ENCODE measurements around the gene BFAR. TPM values are rescaled to one million over a fixed set of nuclear protein-coding genes. Genes with fewer than 3 reads are reported as not detected.

Gene BFAR
- total and polyA plus RNA-seq, 10 of the 15 experiments (the other 5 are each of a cell fraction or from before 2014, with no cell fraction given): 34.6 to 62.0 (median 43.4) TPM

DNA sequence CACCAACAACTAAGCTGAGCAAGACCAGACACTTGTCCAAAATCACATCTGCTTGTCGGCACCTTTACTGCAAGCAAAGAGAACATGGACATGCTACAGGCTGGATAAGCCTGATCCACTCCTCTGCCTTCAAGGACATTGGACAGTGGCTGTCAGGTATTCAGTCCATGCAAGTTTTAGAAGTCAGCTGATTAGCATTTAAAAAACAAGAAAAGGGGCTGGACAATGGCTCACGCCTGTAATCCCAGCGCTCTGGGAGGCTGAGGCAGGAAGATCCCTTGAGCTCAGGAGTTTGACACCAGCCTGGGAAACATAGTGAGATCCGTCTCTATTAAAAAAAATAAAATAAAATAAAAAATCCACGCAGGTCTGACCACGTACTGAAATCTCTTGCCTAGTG, 23.0 kb upstream of the BFAR start:
- CTCF ChIA-PET: no interaction called here
- in situ Hi-C loops (cut with MboI) (no loop called here), intact Hi-C loops (cut with micrococcal nuclease; ENCODE audit: unreplicated experiment) (loop anchor here (2.0 to 10.0 kb wide), 2 partner anchors 19 to 305 kb away; no protein-coding TSS in a partner anchor)
- H3K27ac ChIP-seq (ENCODE audit: control insufficient read depth, insufficient read depth): peak overlapping the region; percentile 94; the same call in 1 of the 2 replicates
- SMC1A ChIA-PET (ENCODE audit: uncharacterized antibody, unreplicated experiment): interaction anchor here (0.8 to 1.3 kb wide), 6 partner anchors 11 to 360 kb away, joined by 3 to 8 read pairs (median 3); partner anchors contain the start of gene PARN
- ATAC-seq: no peak
- no peaks in the 10 kb centered on the region for H3K9me3 ChIP-seq (replicated peaks; ENCODE audit: control insufficient read depth, insufficient read depth, low read length)
- no peak for TF ChIP-seq POLR2AphosphoS5 (IDR thresholded peaks at IDR 0.05; ENCODE audit: low read length)
- no peak for TF ChIP-seq BHLHE40 (IDR thresholded peaks at IDR 0.05; ENCODE audit: borderline replicate concordance in 1 of 2, low read depth in 2 of 2, low read length in 1 of 2)
- TF ChIP-seq, protein P1, sequence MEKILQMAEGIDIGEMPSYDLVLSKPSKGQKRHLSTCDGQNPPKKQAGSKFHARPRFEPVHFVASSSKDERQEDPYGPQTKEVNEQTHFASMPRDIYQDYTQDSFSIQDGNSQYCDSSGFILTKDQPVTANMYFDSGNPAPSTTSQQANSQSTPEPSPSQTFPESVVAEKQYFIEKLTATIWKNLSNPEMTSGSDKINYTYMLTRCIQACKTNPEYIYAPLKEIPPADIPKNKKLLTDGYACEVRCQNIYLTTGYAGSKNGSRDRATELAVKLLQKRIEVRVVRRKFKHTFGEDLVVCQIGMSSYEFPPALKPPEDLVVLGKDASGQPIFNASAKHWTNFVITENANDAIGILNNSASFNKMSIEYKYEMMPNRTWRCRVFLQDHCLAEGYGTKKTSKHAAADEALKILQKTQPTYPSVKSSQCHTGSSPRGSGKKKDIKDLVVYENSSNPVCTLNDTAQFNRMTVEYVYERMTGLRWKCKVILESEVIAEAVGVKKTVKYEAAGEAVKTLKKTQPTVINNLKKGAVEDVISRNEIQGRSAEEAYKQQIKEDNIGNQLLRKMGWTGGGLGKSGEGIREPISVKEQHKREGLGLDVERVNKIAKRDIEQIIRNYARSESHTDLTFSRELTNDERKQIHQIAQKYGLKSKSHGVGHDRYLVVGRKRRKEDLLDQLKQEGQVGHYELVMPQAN (conservative IDR thresholded peaks at IDR 0.05): no peak
- TF ChIP-seq GABPA (IDR thresholded peaks at IDR 0.05; ENCODE audit: low read depth): no peak
- no peak for TF ChIP-seq SMC3 (IDR thresholded peaks at IDR 0.05; ENCODE audit: borderline replicate concordance, low read length)
- TF ChIP-seq RAD21 (IDR thresholded peaks at IDR 0.05; ENCODE audit: insufficient read depth, low read depth, low read length): no peak
- no peak for TF ChIP-seq ZNF217 (IDR thresholded peaks at IDR 0.05)
- peak overlapping the region; percentile 92 for H3K4me2 ChIP-seq (ENCODE audit: control insufficient read depth, insufficient read depth)
- BruUV-seq (replicated peaks): no TSS peak
- H3K4me1 ChIP-seq (ENCODE audit: control insufficient read depth, insufficient read depth, low read length): peaks cover 42% of the 10 kb centered on the region
- 98% methylated on average over 6 of the region's 6 CpGs for WGBS (ENCODE audit: insufficient coverage, insufficient replicate concordance, low lambda C conversion rate, missing lambda C conversion rate)
- POLR2A ChIA-PET: interaction anchor here (0.6 kb wide), 2 partner anchors 9 to 46 kb away, joined by 4 to 6 read pairs; no protein-coding TSS in a partner anchor
- peaks cover 5 to 14% of the 10 kb centered on the region in 2 experiments for H3K36me3 ChIP-seq (ENCODE audit: control insufficient read depth in 2 of 2, insufficient read depth in 2 of 2, low read length in 1 of 2)
- no peak overlapping the region for H2AFZ ChIP-seq (ENCODE audit: control insufficient read depth, low read depth, low read length)
- DNase-seq (ENCODE audit: low read depth, low spot score): no peak
- H3K9ac ChIP-seq (ENCODE audit: control insufficient read depth, insufficient read depth, low read length): no peak overlapping the region
- RAD21 ChIA-PET (ENCODE audit: unreplicated experiment): interaction anchor here (1.8 kb wide), 1 partner anchor 24 kb away, joined by 4 read pairs; no protein-coding TSS in a partner anchor
- H4K20me1 ChIP-seq (ENCODE audit: control insufficient read depth, insufficient read depth): no peaks in the 10 kb centered on the region
- FAIRE-seq: no peak
- no peak overlapping the region for H3K4me3 ChIP-seq
- no peaks in the 10 kb centered on the region for H3K27me3 ChIP-seq (replicated peaks in 1 of 2; ENCODE audit: control insufficient read depth in 2 of 2, insufficient read depth in 2 of 2, low read length in 1 of 2)
- peaks cover 5% of the 10 kb centered on the region for H3K79me2 ChIP-seq (ENCODE audit: control insufficient read depth, insufficient read depth, low read length)

Data from GM12878 (cell line).